Kidney epithelial cell (primary cell): ENCODE data around the gene DOK7. TPM values are rescaled to one million over a fixed set of nuclear protein-coding genes. Genes with fewer than 3 reads are reported as not detected.

Experiments
- DNase-seq: peaks from one replicate; pipeline ENCODE4 v3.0.0-alpha.2; 2010; ENCODE audit warnings: low read depth
- H3K27me3 ChIP-seq: 2 replicates; pipeline ENCODE4 v1.6.0; 2011; ENCODE audit warnings: low read length; ENCODE audit not compliant: control insufficient read depth, insufficient read depth
- H3K36me3 ChIP-seq: 2 replicates; pipeline ENCODE4 v1.5.1; 2011; ENCODE audit warnings: low read length; ENCODE audit not compliant: control insufficient read depth, insufficient read depth
- H3K4me3 ChIP-seq: 2 replicates; pipeline ENCODE4 v1.5.1; 2011; ENCODE audit warnings: low read depth, mild to moderate bottlenecking, control low read depth, low read length
- CTCF ChIP-seq: IDR thresholded peaks from 2 replicates; pipeline ENCODE4 v1.5.1; 2011; ENCODE audit warnings: mild to moderate bottlenecking, moderate library complexity, low read length, control low read depth, inconsistent platforms; ENCODE audit not compliant: insufficient read depth, poor library complexity, severe bottlenecking
- total RNA-seq: library from RNA; depleted of rRNA; stranded (reverse); fragments of >200 nt; gene quantifications from 2 replicates; pipeline ENCODE4 v1.2.3, GENCODE V29; 2015

DOK7 gene
- total RNA-seq, 1 donor from 2014 or later: 6.9 TPM

GRCh38 chr4:3436048-3436797, 26.9 kb upstream of the DOK7 start:
- Histone ChIP-seq H3K36me3 (peaks cover 1% of the 10 kb centered on the region), H3K4me3 (no peak overlapping the region), H3K27me3 (no peaks in the 10 kb centered on the region)
- DNase-seq: no peak
- no peak for TF ChIP-seq CTCF

GRCh38 chr4:3436798-3437581, 26.1 kb upstream of the DOK7 start:
- Histone ChIP-seq H3K4me3 (no peak overlapping the region), H3K36me3 (peaks cover 1% of the 10 kb centered on the region), H3K27me3 (no peaks in the 10 kb centered on the region)
- no peak for TF ChIP-seq CTCF
- peak; percentile 49 for DNase-seq

GRCh38 chr4:3437582-3437936, 25.5 kb upstream of the DOK7 start:
- DNase-seq: no peak
- peaks cover 1% of the 10 kb centered on the region for H3K36me3 ChIP-seq
- no peak overlapping the region for H3K4me3 ChIP-seq
- no peaks in the 10 kb centered on the region for H3K27me3 ChIP-seq
- no peak for TF ChIP-seq CTCF

- Histone ChIP-seq H3K27me3 (no peaks in the 10 kb centered on the region), H3K36me3 (peaks cover under 1% of the 10 kb centered on the region), H3K4me3 (no peak overlapping the region)
- no peak for DNase-seq
- TF ChIP-seq CTCF: no peak
These were observed 24.9 kb upstream of the DOK7 start for GRCh38 chr4:3437998-3438846.

- TF ChIP-seq CTCF: no peak
- DNase-seq: no peak
- no peaks in the 10 kb centered on the region for H3K36me3 ChIP-seq
- H3K4me3 ChIP-seq: no peak overlapping the region
- no peaks in the 10 kb centered on the region for H3K27me3 ChIP-seq
These were observed 24.3 kb upstream of the DOK7 start for GRCh38 chr4:3438847-3439180.
